ENCODE results near the gene LRRC45. TPM values are rescaled to one million over a fixed set of nuclear protein-coding genes. Genes with fewer than 3 reads are reported as not detected.

LRRC45 gene
- total RNA-seq, 4 donors from 2014 or later: 0.29 to 14.2 (median 5.3) TPM

GRCh38 chr17:82055023-82055964, 32.2 kb downstream of the LRRC45 start:
- no peaks in the 10 kb centered on the region for H3K36me3 ChIP-seq
- DNase-seq: no peak
- H3K27ac ChIP-seq: no peak overlapping the region
- TF ChIP-seq, protein P1, sequence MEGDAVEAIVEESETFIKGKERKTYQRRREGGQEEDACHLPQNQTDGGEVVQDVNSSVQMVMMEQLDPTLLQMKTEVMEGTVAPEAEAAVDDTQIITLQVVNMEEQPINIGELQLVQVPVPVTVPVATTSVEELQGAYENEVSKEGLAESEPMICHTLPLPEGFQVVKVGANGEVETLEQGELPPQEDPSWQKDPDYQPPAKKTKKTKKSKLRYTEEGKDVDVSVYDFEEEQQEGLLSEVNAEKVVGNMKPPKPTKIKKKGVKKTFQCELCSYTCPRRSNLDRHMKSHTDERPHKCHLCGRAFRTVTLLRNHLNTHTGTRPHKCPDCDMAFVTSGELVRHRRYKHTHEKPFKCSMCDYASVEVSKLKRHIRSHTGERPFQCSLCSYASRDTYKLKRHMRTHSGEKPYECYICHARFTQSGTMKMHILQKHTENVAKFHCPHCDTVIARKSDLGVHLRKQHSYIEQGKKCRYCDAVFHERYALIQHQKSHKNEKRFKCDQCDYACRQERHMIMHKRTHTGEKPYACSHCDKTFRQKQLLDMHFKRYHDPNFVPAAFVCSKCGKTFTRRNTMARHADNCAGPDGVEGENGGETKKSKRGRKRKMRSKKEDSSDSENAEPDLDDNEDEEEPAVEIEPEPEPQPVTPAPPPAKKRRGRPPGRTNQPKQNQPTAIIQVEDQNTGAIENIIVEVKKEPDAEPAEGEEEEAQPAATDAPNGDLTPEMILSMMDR (IDR thresholded peaks at IDR 0.05): no peak
- no peak for TF ChIP-seq POLR2A (IDR thresholded peaks at IDR 0.05)
- intact Hi-C loops (cut with DNase I; ENCODE audit: low total_unique reads): no loop called here
- no peak overlapping the region for H3K4me3 ChIP-seq
- H3K4me1 ChIP-seq: peaks cover 0 to 25% of the 10 kb centered on the region in 2 donors
- H3K9me3 ChIP-seq: no peaks in the 10 kb centered on the region
- no peaks in the 10 kb centered on the region for H3K27me3 ChIP-seq

- Histone ChIP-seq H3K4me3 (no peak overlapping the region), H3K9me3 (no peaks in the 10 kb centered on the region), H3K27me3 (no peaks in the 10 kb centered on the region), H3K4me1 (peaks cover 0 to 17% of the 10 kb centered on the region in 2 donors), H3K27ac (no peak overlapping the region), H3K36me3 (no peaks in the 10 kb centered on the region)
- no peak for DNase-seq
- no peak for TF ChIP-seq POLR2A (IDR thresholded peaks at IDR 0.05)
- TF ChIP-seq, protein P1 (IDR thresholded peaks at IDR 0.05): no peak
- intact Hi-C loops (cut with DNase I; ENCODE audit: low total_unique reads): no loop called here
Observed at GRCh38 chr17:82055965-82056728, 33.0 kb downstream of the LRRC45 start.

GRCh38 chr17:82056729-82057621, 33.9 kb downstream of the LRRC45 start:
- intact Hi-C loops (cut with DNase I; ENCODE audit: low total_unique reads): no loop called here
- H3K36me3 ChIP-seq: no peaks in the 10 kb centered on the region
- H3K27ac ChIP-seq: no peak overlapping the region
- TF ChIP-seq POLR2A (IDR thresholded peaks at IDR 0.05): no peak
- TF ChIP-seq, protein P1 (IDR thresholded peaks at IDR 0.05): no peak
- H3K9me3 ChIP-seq: no peaks in the 10 kb centered on the region
- H3K4me1 ChIP-seq: peaks cover 0 to 17% of the 10 kb centered on the region in 2 donors
- H3K27me3 ChIP-seq: no peaks in the 10 kb centered on the region
- DNase-seq: no peak
- no peak overlapping the region for H3K4me3 ChIP-seq

- no peak for DNase-seq
- H3K36me3 ChIP-seq: no peaks in the 10 kb centered on the region
Observed at GRCh38 chr17:82058230-82058854, 35.2 kb downstream of the LRRC45 start.

More at GRCh38 chr17:82058230-82058854, 35.2 kb downstream of the LRRC45 start:
- Histone ChIP-seq H3K9me3 (no peaks in the 10 kb centered on the region), H3K27ac (no peak overlapping the region), H3K4me1 (peaks cover 0 to 7% of the 10 kb centered on the region in 2 donors), H3K4me3 (no peak overlapping the region), H3K27me3 (no peaks in the 10 kb centered on the region)
- TF ChIP-seq POLR2A (IDR thresholded peaks at IDR 0.05): no peak
- TF ChIP-seq, protein P1 (IDR thresholded peaks at IDR 0.05): no peak
- intact Hi-C loops (cut with DNase I; ENCODE audit: low total_unique reads): no loop called here

Data from uterus (tissue), 4 donors.